Astrocyte of the spinal cord (primary cell): ENCODE measurements around the gene ZNRF3.

Experiments
- DNase-seq: peaks from one replicate; pipeline ENCODE4 v3.0.0; 2011; ENCODE audit warnings: low read depth, low spot score
- H3K4me3 ChIP-seq: 2 replicates; pipeline ENCODE4 v1.5.1; 2011; ENCODE audit warnings: low read depth, mild to moderate bottlenecking, low read length, moderate library complexity
- in situ Hi-C: cut with HindIII; loops from 2 replicates; pipeline ENCODE4 v1.10.0; 2017; ENCODE audit warnings: low sequenced_read_pairs
- TF ChIP-seq, protein P1 (sequence below): IDR thresholded peaks from 2 replicates; pipeline ENCODE4 v1.5.1; 2012; ENCODE audit warnings: low read depth, mild to moderate bottlenecking, low read length, inconsistent platforms

Gene ZNRF3

DNA sequence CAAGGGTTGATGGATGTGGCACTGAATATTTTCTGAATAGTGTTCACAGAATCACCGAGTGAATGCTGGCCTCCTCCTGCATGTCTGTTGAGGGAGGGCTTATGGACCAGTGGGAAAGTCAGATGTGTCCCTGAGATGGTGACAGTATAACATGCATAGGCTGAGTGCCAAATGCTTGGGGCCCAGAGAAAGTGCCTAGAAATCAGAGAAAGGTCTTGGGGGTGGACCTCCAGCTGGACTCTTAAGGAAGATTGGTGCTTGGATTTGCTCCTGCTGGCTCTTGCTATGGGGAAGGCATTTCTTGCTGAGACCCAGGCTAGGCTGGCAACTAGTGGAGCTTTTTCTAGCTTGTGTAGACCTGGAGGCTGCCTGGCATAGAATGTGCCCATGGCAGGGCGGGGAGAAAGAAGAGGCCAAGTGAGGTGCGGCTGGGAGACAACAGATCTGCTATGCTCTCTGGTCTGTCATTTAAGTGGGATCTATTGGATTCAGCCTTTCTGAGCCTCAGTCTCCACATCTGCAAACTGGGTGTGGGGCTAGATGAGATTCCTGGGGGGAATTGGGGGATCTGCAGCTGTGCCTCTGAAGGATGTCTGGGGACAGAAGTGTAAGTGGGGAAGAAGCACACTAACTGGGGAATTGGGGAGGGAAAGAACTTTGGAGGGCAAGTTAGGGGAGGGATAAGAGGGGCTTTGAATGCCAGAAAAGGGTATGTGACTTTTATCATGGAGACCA, 27.4 kb downstream of the ZNRF3 start:
- in situ Hi-C loops, result no loop called here
- TF ChIP-seq, protein P1, sequence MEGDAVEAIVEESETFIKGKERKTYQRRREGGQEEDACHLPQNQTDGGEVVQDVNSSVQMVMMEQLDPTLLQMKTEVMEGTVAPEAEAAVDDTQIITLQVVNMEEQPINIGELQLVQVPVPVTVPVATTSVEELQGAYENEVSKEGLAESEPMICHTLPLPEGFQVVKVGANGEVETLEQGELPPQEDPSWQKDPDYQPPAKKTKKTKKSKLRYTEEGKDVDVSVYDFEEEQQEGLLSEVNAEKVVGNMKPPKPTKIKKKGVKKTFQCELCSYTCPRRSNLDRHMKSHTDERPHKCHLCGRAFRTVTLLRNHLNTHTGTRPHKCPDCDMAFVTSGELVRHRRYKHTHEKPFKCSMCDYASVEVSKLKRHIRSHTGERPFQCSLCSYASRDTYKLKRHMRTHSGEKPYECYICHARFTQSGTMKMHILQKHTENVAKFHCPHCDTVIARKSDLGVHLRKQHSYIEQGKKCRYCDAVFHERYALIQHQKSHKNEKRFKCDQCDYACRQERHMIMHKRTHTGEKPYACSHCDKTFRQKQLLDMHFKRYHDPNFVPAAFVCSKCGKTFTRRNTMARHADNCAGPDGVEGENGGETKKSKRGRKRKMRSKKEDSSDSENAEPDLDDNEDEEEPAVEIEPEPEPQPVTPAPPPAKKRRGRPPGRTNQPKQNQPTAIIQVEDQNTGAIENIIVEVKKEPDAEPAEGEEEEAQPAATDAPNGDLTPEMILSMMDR, result no peak
- H3K4me3 ChIP-seq, result no peak overlapping the region
- no peak for DNase-seq

DNA sequence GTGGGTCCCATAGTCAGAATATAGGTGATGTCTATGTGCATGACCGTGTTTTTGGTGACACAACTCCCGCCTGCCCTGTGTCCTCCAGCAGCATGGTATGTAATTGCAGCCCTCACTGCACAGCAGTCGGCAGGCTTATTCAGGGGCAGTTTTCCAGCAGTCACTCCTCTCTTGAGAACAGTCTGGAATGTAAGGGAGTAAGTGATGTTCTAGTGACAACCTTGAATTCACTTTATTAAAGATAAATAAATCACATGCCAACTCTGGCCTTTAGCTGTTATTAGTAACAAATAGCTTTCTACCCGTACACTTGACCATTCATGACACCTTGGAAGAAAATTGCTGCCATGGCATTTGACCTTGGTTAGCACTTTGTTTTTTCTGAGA, 27.9 kb downstream of the ZNRF3 start:
- TF ChIP-seq, protein P1, result no peak
- no peak overlapping the region for H3K4me3 ChIP-seq
- in situ Hi-C loops, result no loop called here
- DNase-seq, result no peak

DNA sequence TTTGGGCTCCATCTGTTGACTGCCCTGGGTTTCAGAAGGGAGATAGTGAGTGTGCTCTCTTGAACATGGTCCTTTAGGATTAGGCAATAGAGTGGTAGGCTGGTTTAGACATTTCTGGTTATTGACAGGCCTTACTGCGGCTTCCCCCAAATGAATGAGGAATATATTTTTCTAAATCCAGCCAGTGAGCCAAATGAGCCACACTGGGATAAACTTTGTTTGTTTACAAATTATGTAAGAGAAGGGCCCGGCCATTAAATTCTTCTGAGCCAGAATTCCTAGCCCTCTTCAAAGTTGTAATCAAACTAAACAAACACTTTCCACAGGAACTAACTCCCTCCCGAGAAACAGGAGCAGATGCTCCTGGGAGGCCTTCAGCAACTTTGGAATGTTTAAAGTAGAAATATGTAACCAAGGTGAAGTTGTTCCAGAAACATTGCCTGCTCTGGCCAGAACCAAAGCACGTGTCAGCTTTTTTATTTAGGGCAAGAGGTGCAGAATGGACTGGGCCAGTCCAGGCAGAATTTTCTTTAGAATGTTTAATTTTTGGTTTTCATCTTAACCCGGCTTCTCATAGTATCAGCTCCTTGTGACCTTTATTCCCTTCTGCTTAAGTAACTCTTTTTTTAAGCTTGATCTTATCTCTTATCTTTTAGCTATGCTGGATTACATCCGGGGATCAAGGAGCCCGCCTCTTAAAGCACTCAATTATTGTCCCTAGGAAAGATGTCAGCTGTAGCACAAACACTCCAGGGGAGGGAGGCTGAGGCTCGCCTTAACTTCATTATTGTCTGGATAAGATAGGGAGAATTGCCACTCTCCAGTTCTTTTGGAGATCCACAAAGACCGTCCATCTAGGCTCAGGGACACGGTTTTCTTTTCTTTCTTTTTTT, 28.7 kb downstream of the ZNRF3 start:
- H3K4me3 ChIP-seq, result no peak overlapping the region
- in situ Hi-C loops, result no loop called here
- TF ChIP-seq, protein P1, result no peak
- DNase-seq, result no peak

DNA sequence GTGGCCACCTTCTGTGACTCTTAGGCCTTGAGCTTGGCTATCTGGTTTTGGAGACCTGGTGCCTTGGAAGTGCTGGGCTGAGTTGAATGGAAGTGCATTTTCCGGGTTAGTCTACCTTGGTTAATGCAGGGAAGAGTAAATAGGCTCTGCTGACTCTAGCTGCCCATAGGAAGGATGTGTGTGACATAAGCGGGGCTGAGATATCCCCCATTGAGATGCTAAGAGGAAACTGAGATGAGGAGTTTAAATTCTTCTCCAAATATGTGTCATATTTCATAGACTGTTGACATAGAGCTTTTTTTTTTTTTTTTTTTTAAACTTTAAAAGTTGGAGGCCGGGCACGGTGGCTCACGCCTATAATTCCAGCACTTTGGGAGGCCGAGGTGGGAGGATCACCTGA, 30.8 kb downstream of the ZNRF3 start:
- in situ Hi-C loops, result no loop called here
- no peak for DNase-seq
- TF ChIP-seq, protein P1, result no peak
- H3K4me3 ChIP-seq, result no peak overlapping the region

DNA sequence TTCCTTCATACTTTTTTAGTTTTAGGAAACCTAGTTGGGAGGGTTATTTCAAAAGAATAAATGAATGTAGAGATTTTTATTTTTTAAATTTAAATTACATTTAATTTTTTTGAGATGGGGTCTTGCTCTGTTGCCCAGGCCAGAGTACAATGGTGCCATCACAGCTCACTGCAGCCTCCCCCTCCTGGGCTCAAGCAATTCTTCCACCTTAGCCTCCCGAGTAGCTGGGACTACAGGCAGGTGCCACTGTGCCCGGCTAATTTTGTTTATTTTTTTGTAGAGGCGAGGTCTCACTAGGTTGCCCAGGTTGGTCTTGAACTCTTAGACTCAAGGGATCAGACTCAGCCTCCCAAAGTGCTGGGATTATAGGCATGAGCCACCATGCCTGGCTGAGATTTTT, 32.6 kb downstream of the ZNRF3 start:
- TF ChIP-seq, protein P1, result no peak
- in situ Hi-C loops, result no loop called here
- no peak overlapping the region for H3K4me3 ChIP-seq
- no peak for DNase-seq

DNA sequence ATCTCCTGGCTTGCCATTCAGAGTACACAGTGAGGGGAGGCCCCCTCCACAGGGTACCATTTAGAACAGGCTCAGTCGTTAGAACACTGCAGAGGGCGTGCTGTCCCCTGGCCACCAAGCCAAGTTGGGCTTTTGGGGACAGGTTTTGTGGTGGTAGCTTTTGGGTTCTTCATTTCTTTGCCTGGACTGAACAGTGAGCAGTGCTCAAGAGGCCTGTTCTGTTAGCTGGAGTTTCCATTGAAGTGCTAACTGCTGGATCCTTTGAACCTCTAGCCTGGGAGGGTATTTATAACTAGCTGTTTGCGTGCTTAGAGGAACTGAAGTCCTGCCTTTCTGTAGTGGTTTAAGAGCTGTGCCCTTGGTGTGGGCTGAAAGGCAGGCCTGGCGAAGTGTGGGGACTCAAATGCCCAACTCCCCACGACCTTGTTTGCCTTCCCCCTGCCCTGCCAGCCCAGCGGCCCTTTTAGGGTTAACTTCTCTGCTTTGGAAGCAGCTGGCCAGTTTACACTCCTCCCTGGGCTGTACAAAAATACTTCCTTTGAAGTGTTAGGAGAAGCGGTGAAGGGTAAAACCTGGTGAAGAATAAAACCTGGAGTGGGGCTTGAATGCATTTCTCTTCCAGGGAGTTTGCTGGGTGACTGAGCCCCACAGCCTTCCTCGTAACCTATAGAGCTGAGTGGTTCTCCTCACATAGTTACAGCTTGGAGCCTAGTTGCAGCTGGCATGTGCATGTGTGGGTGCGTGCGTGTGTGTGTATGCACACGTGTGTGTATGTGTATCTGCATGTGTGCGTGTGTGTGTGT, 34.6 kb downstream of the ZNRF3 start:
- TF ChIP-seq, protein P1, result no peak
- H3K4me3 ChIP-seq, result no peak overlapping the region
- in situ Hi-C loops, result no loop called here
- DNase-seq, result peak; percentile 81
